HEK293T (cell line): Measurements from ENCODE around the gene GDE1.

ENCODE experiments used
- CTCF ChIA-PET: fragments of 350-600 bp; formaldehyde crosslinking; extraction: SDS; loops from one replicate; lab custom pipeline; 2021; ENCODE audit warnings: antibody characterized with exemption, inconsistent platforms; lab: Yijun Ruan, JAX
- POLR2A ChIA-PET: fragments of 350-600 bp; formaldehyde crosslinking; extraction: SDS; loops from one replicate; lab custom pipeline; 2020; ENCODE audit warnings: antibody characterized with exemption, inconsistent platforms; lab: Yijun Ruan, JAX
- DNase-seq: peaks from one replicate; pipeline ENCODE4 v3.0.0; 2012; ENCODE audit warnings: mixed read lengths; ENCODE audit errors: extremely low spot score
- ARNT ChIP-seq: fragments of 450-650 bp; IDR thresholded peaks from 2 replicates; pipeline ENCODE4 v1.6.1; 2017; ENCODE audit warnings: mild to moderate bottlenecking
- BHLHE40 ChIP-seq: fragments of 450-650 bp; IDR thresholded peaks from 2 replicates; pipeline ENCODE4 v1.6.1; 2016; ENCODE audit warnings: mild to moderate bottlenecking, moderate library complexity, borderline replicate concordance
- CTBP1 ChIP-seq: fragments of 450-650 bp; IDR thresholded peaks from 2 replicates; pipeline ENCODE4 v1.6.1; 2016; ENCODE audit warnings: borderline replicate concordance
- ELF4 ChIP-seq: fragments of 450-650 bp; IDR thresholded peaks from 2 replicates; pipeline ENCODE4 v1.6.1; 2017; ENCODE audit warnings: antibody characterized with exemption
- FOXA1 ChIP-seq: fragments of 450-650 bp; IDR thresholded peaks from 2 replicates; pipeline ENCODE4 v1.6.1; 2016; ENCODE audit warnings: mild to moderate bottlenecking
- FOXK2 ChIP-seq: fragments of 450-650 bp; IDR thresholded peaks from 2 replicates; pipeline ENCODE4 v1.6.1; 2016; ENCODE audit warnings: mild to moderate bottlenecking
- FOXM1 ChIP-seq: fragments of 450-650 bp; IDR thresholded peaks from 2 replicates; pipeline ENCODE4 v1.6.1; 2017; ENCODE audit warnings: mild to moderate bottlenecking, borderline replicate concordance
- HDGF ChIP-seq: fragments of 450-650 bp; IDR thresholded peaks from 2 replicates; pipeline ENCODE4 v1.6.1; 2017; ENCODE audit warnings: antibody characterized with exemption, borderline replicate concordance
- L3MBTL2 ChIP-seq: fragments of 450-650 bp; conservative IDR thresholded peaks from 2 replicates; pipeline ENCODE4 v1.6.1; 2016; ENCODE audit warnings: mild to moderate bottlenecking
- LEF1 ChIP-seq: fragments of 450-650 bp; IDR thresholded peaks from 2 replicates; pipeline ENCODE4 v1.6.1; 2017; ENCODE audit warnings: mild to moderate bottlenecking, borderline replicate concordance
- NFRKB ChIP-seq: fragments of 450-650 bp; IDR thresholded peaks from 2 replicates; pipeline ENCODE4 v1.6.1; 2016; ENCODE audit warnings: mild to moderate bottlenecking, moderate library complexity
- SP1 ChIP-seq: fragments of 450-650 bp; IDR thresholded peaks from 2 replicates; pipeline ENCODE4 v1.6.1; 2017
- SUZ12 ChIP-seq: fragments of 450-650 bp; IDR thresholded peaks from 2 replicates; pipeline ENCODE4 v1.6.1; 2016; ENCODE audit warnings: mild to moderate bottlenecking
- TARDBP ChIP-seq: fragments of 450-650 bp; IDR thresholded peaks from 2 replicates; pipeline ENCODE4 v1.6.1; 2016
- ZNF384 ChIP-seq: fragments of 450-650 bp; IDR thresholded peaks from 2 replicates; pipeline ENCODE4 v1.6.1; 2016
- TF ChIP-seq, protein P1 (sequence below): fragments of 450-650 bp; IDR thresholded peaks from 2 replicates; pipeline ENCODE4 v1.6.1; 2016

The GDE1 gene

DNA sequence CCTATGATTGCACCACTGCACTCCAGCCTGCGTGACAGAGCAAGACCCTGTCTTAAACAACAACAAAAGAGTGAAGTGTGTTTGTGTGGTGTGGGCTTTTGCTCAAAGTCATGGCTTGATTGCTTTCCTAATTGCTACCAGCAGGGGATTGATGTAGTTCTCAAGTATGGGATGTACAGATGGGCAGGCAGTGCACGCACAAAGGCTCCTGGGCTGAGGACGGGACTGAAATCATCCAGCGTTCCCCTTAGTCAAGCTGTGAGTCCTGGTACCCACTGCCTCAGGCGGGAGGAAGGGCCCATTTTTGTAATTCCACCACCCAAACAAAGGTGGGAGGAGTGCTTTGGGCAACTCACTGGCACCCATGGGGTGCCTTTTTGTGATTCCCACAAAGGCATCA, 47.3 kb downstream of the GDE1 start:
- POLR2A ChIA-PET = no interaction called here

DNA sequence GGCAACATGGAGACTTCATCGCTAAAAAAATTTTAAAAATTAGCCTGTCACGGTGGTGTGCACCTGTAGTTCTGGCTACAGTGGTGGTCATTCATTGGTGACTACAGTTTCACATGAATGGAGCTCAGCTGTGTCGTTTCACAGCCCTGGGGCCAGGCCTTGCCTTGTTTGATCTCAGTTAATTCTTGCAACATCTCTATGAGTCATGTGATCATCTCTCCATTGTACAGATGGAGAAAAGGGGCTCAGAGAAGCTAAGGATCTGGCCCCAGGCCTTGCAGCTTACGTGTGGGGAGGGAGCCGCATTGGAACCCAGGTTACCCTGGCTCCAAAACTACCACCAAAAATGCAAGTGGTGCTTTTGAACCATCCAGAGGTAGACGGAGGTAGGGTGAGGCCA, 49.4 kb downstream of the GDE1 start:
- ChIA-PET CTCF (interaction anchor here (0.7 kb wide), 1 partner anchor 51 kb away, joined by 3 read pairs; no protein-coding TSS in a partner anchor), POLR2A (no interaction called here)
- no peak for TF ChIP-seq CTBP1
- TF ChIP-seq BHLHE40 = no peak
- no peak for TF ChIP-seq FOXA1
- no peak for TF ChIP-seq SP1
- TF ChIP-seq NFRKB = no peak
- no peak for TF ChIP-seq LEF1
- TF ChIP-seq SUZ12 = no peak
- TF ChIP-seq FOXM1 = no peak
- no peak for TF ChIP-seq L3MBTL2
- TF ChIP-seq ELF4 = no peak
- no peak for TF ChIP-seq HDGF
- DNase-seq = no peak

More for the DNA sequence above, 47.3 kb downstream of the GDE1 start:
- TF ChIP-seq HDGF (no peak), CTBP1 (no peak), LEF1 (no peak), ELF4 (no peak), ZNF384 (no peak), FOXK2 (no peak), SUZ12 (no peak), BHLHE40 (no peak), FOXA1 (no peak), SP1 (no peak), FOXM1 (no peak), NFRKB (no peak), L3MBTL2 (no peak)
- TF ChIP-seq, protein P1, sequence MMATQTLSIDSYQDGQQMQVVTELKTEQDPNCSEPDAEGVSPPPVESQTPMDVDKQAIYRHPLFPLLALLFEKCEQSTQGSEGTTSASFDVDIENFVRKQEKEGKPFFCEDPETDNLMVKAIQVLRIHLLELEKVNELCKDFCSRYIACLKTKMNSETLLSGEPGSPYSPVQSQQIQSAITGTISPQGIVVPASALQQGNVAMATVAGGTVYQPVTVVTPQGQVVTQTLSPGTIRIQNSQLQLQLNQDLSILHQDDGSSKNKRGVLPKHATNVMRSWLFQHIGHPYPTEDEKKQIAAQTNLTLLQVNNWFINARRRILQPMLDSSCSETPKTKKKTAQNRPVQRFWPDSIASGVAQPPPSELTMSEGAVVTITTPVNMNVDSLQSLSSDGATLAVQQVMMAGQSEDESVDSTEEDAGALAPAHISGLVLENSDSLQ = no peak
- CTCF ChIA-PET = no interaction called here
- DNase-seq = no peak

DNA sequence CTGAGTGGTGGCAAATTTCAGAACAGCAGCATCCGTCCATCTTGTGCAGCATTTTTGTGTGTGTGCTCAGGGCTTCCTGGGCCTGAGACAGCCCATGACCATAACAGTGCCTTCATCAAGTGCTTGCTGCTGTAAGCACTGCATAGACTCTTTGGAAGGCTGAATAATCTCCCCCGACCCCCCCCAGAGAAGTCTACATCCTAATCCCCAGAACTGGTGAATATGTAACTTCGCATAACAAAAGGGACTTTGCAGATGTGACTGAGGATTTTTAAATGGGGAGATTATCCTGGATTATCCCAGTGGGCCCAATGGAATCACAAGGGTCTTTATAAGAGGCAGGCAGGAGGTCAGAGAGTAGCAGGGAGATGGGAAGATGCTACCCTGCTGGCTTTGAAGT, 53.6 kb downstream of the GDE1 start:
- no peak for TF ChIP-seq SP1
- no peak for TF ChIP-seq NFRKB
- TF ChIP-seq FOXK2 = no peak
- no peak for TF ChIP-seq ARNT
- DNase-seq = no peak
- ChIA-PET POLR2A (no interaction called here), CTCF (no interaction called here)

DNA sequence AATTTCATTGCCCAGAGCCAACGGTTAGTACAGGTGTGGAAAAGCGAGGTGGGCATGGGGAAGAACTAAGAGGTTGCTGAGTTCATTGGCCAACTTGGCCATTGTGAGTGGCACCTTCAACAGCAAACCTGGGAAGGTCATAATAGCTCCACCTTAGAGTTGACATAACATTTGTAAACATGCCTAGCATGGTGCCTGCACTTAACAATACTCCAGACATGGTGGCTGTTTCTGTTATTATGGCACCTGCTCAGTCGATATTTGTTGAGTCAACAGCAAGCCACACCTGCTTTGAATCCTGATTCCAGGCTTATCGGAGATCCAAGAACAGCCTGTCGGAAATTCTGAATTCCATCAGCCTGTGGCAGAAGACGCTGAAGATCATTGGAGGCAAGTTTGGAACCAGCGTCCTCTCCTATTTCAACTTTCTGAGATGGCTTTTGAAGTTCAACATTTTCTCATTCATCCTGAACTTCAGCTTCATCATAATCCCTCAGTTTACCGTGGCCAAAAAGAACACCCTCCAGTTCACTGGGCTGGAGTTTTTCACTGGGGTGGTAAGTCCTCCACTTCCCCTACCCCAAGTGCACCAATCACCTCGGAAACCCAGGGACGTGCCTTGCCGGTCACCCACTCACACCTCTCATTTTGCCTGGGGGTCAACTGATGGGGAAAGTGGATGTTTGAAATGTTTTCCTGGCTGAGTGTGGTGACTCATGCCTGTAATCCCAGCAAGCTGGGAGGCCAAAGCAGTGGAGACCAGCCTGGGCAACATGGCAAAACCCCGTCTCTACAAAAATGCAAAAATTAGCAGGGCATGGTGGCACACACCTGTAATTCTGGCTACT, 58.2 kb downstream of the GDE1 start:
- TF ChIP-seq NFRKB (no peak), FOXA1 (no peak), SP1 (no peak), HDGF (no peak)
- TF ChIP-seq, protein P1 = no peak

DNA sequence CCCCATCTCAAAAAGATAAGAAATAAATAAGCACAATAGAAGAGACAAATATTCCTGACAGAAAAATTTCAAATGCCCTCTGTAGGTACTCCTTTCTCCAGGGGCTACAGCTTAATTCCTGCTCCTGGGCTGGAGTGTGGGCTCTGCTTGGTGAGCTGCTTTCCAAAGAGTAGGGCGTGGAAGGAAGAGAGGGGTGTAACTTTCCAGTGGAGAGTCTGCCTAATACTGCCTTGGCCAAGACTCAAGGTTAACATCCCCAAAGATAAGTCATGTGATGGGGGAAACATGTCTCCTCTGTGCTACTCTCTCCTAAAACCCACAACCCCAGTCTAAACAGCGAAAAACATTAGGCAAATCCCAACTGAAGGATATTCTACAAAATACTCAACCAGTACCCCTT, 61.5 kb downstream of the GDE1 start:
- TF ChIP-seq HDGF (no peak), NFRKB (no peak), SP1 (no peak), BHLHE40 (no peak), ELF4 (no peak), SUZ12 (no peak), FOXM1 (no peak), ARNT (no peak), CTBP1 (no peak), FOXA1 (no peak), TARDBP (no peak), L3MBTL2 (no peak), FOXK2 (no peak), ZNF384 (no peak), LEF1 (no peak)
- TF ChIP-seq, protein P1 = no peak
- DNase-seq = no peak
- ChIA-PET POLR2A (no interaction called here), CTCF (no interaction called here)

More for the DNA sequence above, 58.2 kb downstream of the GDE1 start:
- no peak for DNase-seq
- ChIA-PET CTCF (no interaction called here), POLR2A (no interaction called here)

DNA sequence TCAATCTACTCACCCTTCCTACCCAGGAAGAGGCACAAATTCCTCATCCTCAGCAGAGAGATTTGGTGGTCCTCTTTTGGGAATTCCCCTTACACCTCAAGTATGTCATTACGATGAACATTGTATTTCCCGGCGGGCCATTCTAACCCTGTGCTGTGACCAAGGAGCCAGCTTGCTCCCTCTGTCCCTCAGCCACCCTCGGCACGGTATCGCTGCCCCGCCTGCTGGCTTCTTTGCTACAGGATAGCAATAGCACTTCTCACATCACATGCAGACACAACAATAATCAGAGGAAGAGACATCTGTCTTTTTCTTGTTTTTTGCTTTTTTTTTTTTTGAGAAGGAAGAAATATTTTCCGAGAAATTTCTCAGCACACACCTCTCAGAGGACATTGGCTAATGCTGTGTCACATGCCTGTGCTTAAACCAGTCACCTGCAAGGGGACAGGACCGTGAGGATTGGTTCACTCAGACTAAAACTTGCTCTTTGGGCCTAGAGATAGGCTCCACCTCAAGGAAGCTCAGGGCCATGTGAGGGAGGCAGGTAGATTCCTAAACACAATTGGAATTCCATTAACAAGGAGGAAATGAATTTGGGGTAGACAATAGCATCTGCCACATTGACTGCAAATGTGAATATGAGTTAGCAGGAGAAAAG, 63.0 kb downstream of the GDE1 start:
- ChIA-PET POLR2A (no interaction called here), CTCF (no interaction called here)
- TF ChIP-seq FOXM1 = no peak
- no peak for TF ChIP-seq BHLHE40
- no peak for TF ChIP-seq FOXK2
- TF ChIP-seq, protein P1 = no peak
- no peak for TF ChIP-seq TARDBP
- DNase-seq = no peak
